ENCODE data around the gene FHOD3. TPM values are rescaled to one million over a fixed set of nuclear protein-coding genes. Genes with fewer than 3 reads are reported as not detected.

Gene FHOD3
- polyA plus RNA-seq, 1 experiment, result 41.1 TPM

- ChIA-PET CTCF (interaction anchor here (0.9 to 1.1 kb wide), 2 partner anchors 10 to 208 kb away, joined by 3 read pairs; no protein-coding TSS in a partner anchor), POLR2A (no interaction called here)
- DNase-seq (ENCODE audit: low read depth, low spot score), result no peak
- no peak overlapping the region for H3K4me3 ChIP-seq (ENCODE audit: low read depth, low read length)
- H3K9me3 ChIP-seq (ENCODE audit: control insufficient read depth, insufficient read depth, low read length), result peaks cover 7% of the 10 kb centered on the region
- TF ChIP-seq, protein P1, sequence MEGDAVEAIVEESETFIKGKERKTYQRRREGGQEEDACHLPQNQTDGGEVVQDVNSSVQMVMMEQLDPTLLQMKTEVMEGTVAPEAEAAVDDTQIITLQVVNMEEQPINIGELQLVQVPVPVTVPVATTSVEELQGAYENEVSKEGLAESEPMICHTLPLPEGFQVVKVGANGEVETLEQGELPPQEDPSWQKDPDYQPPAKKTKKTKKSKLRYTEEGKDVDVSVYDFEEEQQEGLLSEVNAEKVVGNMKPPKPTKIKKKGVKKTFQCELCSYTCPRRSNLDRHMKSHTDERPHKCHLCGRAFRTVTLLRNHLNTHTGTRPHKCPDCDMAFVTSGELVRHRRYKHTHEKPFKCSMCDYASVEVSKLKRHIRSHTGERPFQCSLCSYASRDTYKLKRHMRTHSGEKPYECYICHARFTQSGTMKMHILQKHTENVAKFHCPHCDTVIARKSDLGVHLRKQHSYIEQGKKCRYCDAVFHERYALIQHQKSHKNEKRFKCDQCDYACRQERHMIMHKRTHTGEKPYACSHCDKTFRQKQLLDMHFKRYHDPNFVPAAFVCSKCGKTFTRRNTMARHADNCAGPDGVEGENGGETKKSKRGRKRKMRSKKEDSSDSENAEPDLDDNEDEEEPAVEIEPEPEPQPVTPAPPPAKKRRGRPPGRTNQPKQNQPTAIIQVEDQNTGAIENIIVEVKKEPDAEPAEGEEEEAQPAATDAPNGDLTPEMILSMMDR (IDR thresholded peaks at IDR 0.05; ENCODE audit: low read depth, low read length), result no peak
- no peaks in the 10 kb centered on the region for H3K27me3 ChIP-seq (ENCODE audit: control insufficient read depth, insufficient read depth, low read length)
- H3K27ac ChIP-seq (ENCODE audit: low read depth, low read length), result no peak overlapping the region
Measured at GRCh38 chr18:36772241-36772723, 474.8 kb downstream of the FHOD3 start.

DNA sequence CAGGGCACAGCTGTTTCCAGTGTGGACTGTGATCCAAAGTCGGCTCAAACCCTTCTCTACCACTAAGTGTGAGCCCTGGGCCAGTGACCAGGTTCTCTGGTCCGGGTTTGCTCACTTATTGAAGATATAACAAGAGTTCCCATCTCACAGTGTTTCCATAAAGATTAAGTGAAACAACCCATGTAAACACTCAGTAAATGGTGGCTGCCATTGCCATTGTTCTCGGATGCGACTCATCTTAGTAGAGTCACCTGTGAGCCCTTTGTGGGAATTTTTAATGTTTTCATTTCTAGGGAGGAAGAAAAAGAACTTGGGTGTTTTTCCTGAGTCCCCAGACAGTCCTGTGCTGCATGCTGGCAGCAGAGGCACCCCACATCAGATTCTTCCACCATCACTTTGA is 477.9 kb downstream of the FHOD3 start:
- POLR2A ChIA-PET, result no interaction called here
- no peak overlapping the region for H3K27ac ChIP-seq (ENCODE audit: low read depth, low read length)
- H3K27me3 ChIP-seq (ENCODE audit: control insufficient read depth, insufficient read depth, low read length), result no peaks in the 10 kb centered on the region
- no peak for DNase-seq (ENCODE audit: low read depth, low spot score)
- no peaks in the 10 kb centered on the region for H3K9me3 ChIP-seq (ENCODE audit: control insufficient read depth, insufficient read depth, low read length)
- TF ChIP-seq, protein P1 (IDR thresholded peaks at IDR 0.05; ENCODE audit: low read depth, low read length), result no peak
- no peak overlapping the region for H3K4me3 ChIP-seq (ENCODE audit: low read depth, low read length)
- CTCF ChIA-PET, result no interaction called here

DNA sequence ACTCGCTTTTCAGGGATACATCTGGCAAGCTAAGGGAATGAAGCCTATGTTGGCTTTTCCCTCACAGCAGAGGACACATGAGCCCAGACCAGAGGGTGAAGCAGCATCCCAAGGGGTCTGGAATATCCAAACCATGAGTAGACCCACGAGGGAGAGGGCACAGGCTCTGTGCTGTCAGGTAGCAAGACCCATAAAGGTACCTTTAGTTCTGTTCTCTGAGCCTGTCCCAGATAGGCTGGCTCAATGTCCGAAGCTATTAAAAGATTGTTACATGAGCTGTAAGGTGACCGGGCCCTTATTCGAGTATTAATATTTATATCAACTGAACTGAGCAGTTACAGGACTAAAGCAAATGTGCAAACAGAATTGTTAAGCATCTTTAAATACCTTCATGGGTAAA is 479.1 kb downstream of the FHOD3 start:
- ChIA-PET CTCF (interaction anchor here (0.6 kb wide), 1 partner anchor 492 kb away, joined by 5 read pairs; no protein-coding TSS in a partner anchor), POLR2A (interaction anchor here (0.7 kb wide), 1 partner anchor 510 kb away, joined by 3 read pairs; no protein-coding TSS in a partner anchor)
- H3K9me3 ChIP-seq (ENCODE audit: control insufficient read depth, insufficient read depth, low read length), result no peaks in the 10 kb centered on the region

GRCh38 chr18:36777566-36777965 is 480.1 kb downstream of the FHOD3 start:
- no peak overlapping the region for H3K4me3 ChIP-seq (ENCODE audit: low read depth, low read length)
- TF ChIP-seq, protein P1 (IDR thresholded peaks at IDR 0.05; ENCODE audit: low read depth, low read length), result no peak
- CTCF ChIA-PET, result interaction anchor here (1.0 kb wide), 1 partner anchor 90 kb away, joined by 3 read pairs; no protein-coding TSS in a partner anchor
- no peak overlapping the region for H3K27ac ChIP-seq (ENCODE audit: low read depth, low read length)
- H3K27me3 ChIP-seq (ENCODE audit: control insufficient read depth, insufficient read depth, low read length), result no peaks in the 10 kb centered on the region
- no peak for DNase-seq (ENCODE audit: low read depth, low spot score)
- no peaks in the 10 kb centered on the region for H3K9me3 ChIP-seq (ENCODE audit: control insufficient read depth, insufficient read depth, low read length)
- POLR2A ChIA-PET, result no interaction called here

More for the DNA sequence above, 479.1 kb downstream of the FHOD3 start:
- no peak for DNase-seq (ENCODE audit: low read depth, low spot score)
- no peaks in the 10 kb centered on the region for H3K27me3 ChIP-seq (ENCODE audit: control insufficient read depth, insufficient read depth, low read length)
- H3K27ac ChIP-seq (ENCODE audit: low read depth, low read length), result no peak overlapping the region
- no peak overlapping the region for H3K4me3 ChIP-seq (ENCODE audit: low read depth, low read length)
- TF ChIP-seq, protein P1 (IDR thresholded peaks at IDR 0.05; ENCODE audit: low read depth, low read length), result no peak

DNA sequence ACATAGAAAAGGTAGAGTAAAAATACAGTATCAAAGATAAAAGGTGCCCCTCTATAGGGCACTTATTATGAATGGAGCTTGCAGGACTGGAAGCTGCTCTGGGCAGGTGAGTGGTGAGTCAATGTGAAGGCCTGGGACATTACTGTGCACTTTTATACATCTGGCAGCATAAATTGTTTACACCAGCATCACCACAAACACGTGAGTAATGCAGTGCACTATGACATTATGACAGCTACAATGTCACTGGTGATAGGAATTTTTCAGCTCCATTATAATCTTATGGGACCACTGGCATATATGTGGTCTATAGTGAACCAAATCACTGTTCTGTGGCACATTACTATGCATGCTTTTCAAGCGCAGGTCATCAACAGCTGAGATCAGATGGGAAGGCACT is 483.2 kb downstream of the FHOD3 start:
- POLR2A ChIA-PET, result no interaction called here
- Histone ChIP-seq H3K27ac (ENCODE audit: low read depth, low read length) (no peak overlapping the region), H3K27me3 (ENCODE audit: control insufficient read depth, insufficient read depth, low read length) (no peaks in the 10 kb centered on the region), H3K4me3 (ENCODE audit: low read depth, low read length) (no peak overlapping the region), H3K9me3 (ENCODE audit: control insufficient read depth, insufficient read depth, low read length) (no peaks in the 10 kb centered on the region)
- TF ChIP-seq, protein P1 (IDR thresholded peaks at IDR 0.05; ENCODE audit: low read depth, low read length), result no peak
- CTCF ChIA-PET, result no interaction called here
- no peak for DNase-seq (ENCODE audit: low read depth, low spot score)

All from AG04450 (cell line).